ENCODE data around the gene ACSL6.

GRCh38 chr5:132030610-132031009, 19.2 kb upstream of the ACSL6 start:
- TF ChIP-seq EP300 (IDR thresholded peaks at IDR 0.05) (no peak), RFX5 (IDR thresholded peaks at IDR 0.05) (no peak)
